ENCODE measurements around the gene FAM216A.

- TF ChIP-seq CTCF (IDR thresholded peaks at IDR 0.05) (no peak), ZFX (IDR thresholded peaks at IDR 0.05; ENCODE audit: borderline replicate concordance) (no peak)
Observed at GRCh38 chr12:110426406-110426805, 42.2 kb upstream of the FAM216A start.

All from 22Rv1 (cell line).